Stimulated activated CD4-positive, alpha-beta T cell treated with anti-CD3 and anti-CD28 coated beads, Interleukin-1b, Interleukin-23, amount 100 ng/mL, for 4 hours (primary cell): ENCODE results near the gene CORO1C.

ENCODE experiments used
- DNase-seq, 2 donors: peaks; one replicate each; pipeline ENCODE4 v3.0.0-alpha.2; 2020; ENCODE audit warnings: low read depth in 2 of 2

Gene CORO1C

GRCh38 chr12:108599948-108600701 lies 131.2 kb downstream of the CORO1C start:
- no peak for DNase-seq

GRCh38 chr12:108599541-108599940 lies 131.8 kb downstream of the CORO1C start:
- DNase-seq = no peak

- DNase-seq = no peak
Measured at GRCh38 chr12:108598553-108599250, 132.6 kb downstream of the CORO1C start.

GRCh38 chr12:108597559-108598471 lies 133.5 kb downstream of the CORO1C start, which contains the start of gene TMEM119:
TSS of gene TMEM119 (minus strand) at chr12:108598084. CDS start at chr12:108592383, 5,701 bp downstream.
- DNase-seq = no peak

GRCh38 chr12:108596854-108597558 lies 134.3 kb downstream of the CORO1C start:
- no peak for DNase-seq

- DNase-seq = no peak
Measured at GRCh38 chr12:108595711-108596647, 135.3 kb downstream of the CORO1C start.
